ENCODE measurements around the gene TSEN54.

DNA sequence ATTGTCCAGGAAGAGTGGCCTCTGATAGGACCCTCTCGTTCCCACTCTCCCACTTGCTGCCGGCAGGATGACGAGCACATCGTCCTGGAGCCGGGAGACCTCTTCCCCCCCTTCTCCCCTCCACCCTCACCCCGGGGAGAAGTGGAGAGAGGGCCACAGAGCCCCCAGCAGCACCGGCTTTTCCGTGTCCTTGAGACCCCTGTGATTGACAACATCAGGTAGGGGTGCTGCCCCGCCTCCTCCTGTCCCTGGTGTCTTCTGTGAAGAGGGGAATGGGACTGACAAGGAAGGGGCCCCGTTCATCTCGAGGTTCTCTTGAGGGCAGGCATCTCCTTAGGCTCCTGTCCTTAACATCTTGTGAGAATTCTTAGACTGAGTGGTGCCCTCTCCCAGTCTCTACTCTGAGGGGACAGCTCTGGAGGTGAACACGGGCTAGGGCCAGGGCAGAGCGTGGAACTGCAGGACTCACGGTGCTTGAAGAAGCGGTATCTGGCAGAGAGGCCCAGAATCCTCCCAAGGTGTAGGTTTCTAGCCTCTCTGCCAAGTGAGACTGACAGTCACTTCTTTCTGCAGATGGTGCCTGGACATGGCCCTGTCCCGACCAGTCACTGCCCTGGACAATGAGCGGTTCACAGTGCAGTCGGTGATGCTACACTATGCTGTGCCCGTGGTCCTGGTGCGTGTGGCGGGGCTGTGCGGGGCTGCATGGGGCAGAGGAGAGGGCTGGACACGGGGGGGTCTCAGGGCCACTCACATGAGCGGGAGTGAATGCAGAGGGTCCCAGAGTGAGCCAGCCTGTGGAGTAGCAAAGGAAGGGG lies 27.4 kb upstream of the TSEN54 start:
- TF ChIP-seq CTCF (IDR thresholded peaks at IDR 0.05) (no peak), POLR2AphosphoS5 (IDR thresholded peaks at IDR 0.05; ENCODE audit: low read depth, low read length) (no peak)

Measured in Panc1 (cell line).